HEK293T (cell line): Measurements from ENCODE around the gene TGFBR2.

Experiments
- CTCF ChIA-PET: fragments of 350-600 bp; formaldehyde crosslinking; extraction: SDS; loops from one replicate; lab custom pipeline; 2021; ENCODE audit warnings: antibody characterized with exemption, inconsistent platforms; lab: Yijun Ruan, JAX
- POLR2A ChIA-PET: fragments of 350-600 bp; formaldehyde crosslinking; extraction: SDS; loops from one replicate; lab custom pipeline; 2020; ENCODE audit warnings: antibody characterized with exemption, inconsistent platforms; lab: Yijun Ruan, JAX
- DNase-seq: peaks from one replicate; pipeline ENCODE4 v3.0.0; 2012; ENCODE audit warnings: mixed read lengths; ENCODE audit errors: extremely low spot score
- ARNT ChIP-seq: fragments of 450-650 bp; IDR thresholded peaks from 2 replicates; pipeline ENCODE4 v1.6.1; 2017; ENCODE audit warnings: mild to moderate bottlenecking
- BHLHE40 ChIP-seq: fragments of 450-650 bp; IDR thresholded peaks from 2 replicates; pipeline ENCODE4 v1.6.1; 2016; ENCODE audit warnings: mild to moderate bottlenecking, moderate library complexity, borderline replicate concordance
- CTBP1 ChIP-seq: fragments of 450-650 bp; IDR thresholded peaks from 2 replicates; pipeline ENCODE4 v1.6.1; 2016; ENCODE audit warnings: borderline replicate concordance
- ELF4 ChIP-seq: fragments of 450-650 bp; IDR thresholded peaks from 2 replicates; pipeline ENCODE4 v1.6.1; 2017; ENCODE audit warnings: antibody characterized with exemption
- FOXA1 ChIP-seq: fragments of 450-650 bp; IDR thresholded peaks from 2 replicates; pipeline ENCODE4 v1.6.1; 2016; ENCODE audit warnings: mild to moderate bottlenecking
- FOXK2 ChIP-seq: fragments of 450-650 bp; IDR thresholded peaks from 2 replicates; pipeline ENCODE4 v1.6.1; 2016; ENCODE audit warnings: mild to moderate bottlenecking
- FOXM1 ChIP-seq: fragments of 450-650 bp; IDR thresholded peaks from 2 replicates; pipeline ENCODE4 v1.6.1; 2017; ENCODE audit warnings: mild to moderate bottlenecking, borderline replicate concordance
- HDGF ChIP-seq: fragments of 450-650 bp; IDR thresholded peaks from 2 replicates; pipeline ENCODE4 v1.6.1; 2017; ENCODE audit warnings: antibody characterized with exemption, borderline replicate concordance
- L3MBTL2 ChIP-seq: fragments of 450-650 bp; conservative IDR thresholded peaks from 2 replicates; pipeline ENCODE4 v1.6.1; 2016; ENCODE audit warnings: mild to moderate bottlenecking
- LEF1 ChIP-seq: fragments of 450-650 bp; IDR thresholded peaks from 2 replicates; pipeline ENCODE4 v1.6.1; 2017; ENCODE audit warnings: mild to moderate bottlenecking, borderline replicate concordance
- NFRKB ChIP-seq: fragments of 450-650 bp; IDR thresholded peaks from 2 replicates; pipeline ENCODE4 v1.6.1; 2016; ENCODE audit warnings: mild to moderate bottlenecking, moderate library complexity
- PKNOX1 ChIP-seq: fragments of 450-650 bp; IDR thresholded peaks from 2 replicates; pipeline ENCODE4 v1.6.1; 2016
- SP1 ChIP-seq: fragments of 450-650 bp; IDR thresholded peaks from 2 replicates; pipeline ENCODE4 v1.6.1; 2017
- SUZ12 ChIP-seq: fragments of 450-650 bp; IDR thresholded peaks from 2 replicates; pipeline ENCODE4 v1.6.1; 2016; ENCODE audit warnings: mild to moderate bottlenecking
- TARDBP ChIP-seq: fragments of 450-650 bp; IDR thresholded peaks from 2 replicates; pipeline ENCODE4 v1.6.1; 2016
- ZNF384 ChIP-seq: fragments of 450-650 bp; IDR thresholded peaks from 2 replicates; pipeline ENCODE4 v1.6.1; 2016

TGFBR2 gene

GRCh38 chr3:30615615-30616346 lies 9.4 kb downstream of the TGFBR2 start:
- POLR2A ChIA-PET: interaction anchor here (1.7 kb wide), 1 partner anchor 9 kb away, joined by 5 read pairs; the partner anchor contains the start of gene TGFBR2
- no peak for DNase-seq
- CTCF ChIA-PET: no interaction called here
- TF ChIP-seq ARNT (no peak), PKNOX1 (no peak), SP1 (no peak), FOXM1 (no peak), L3MBTL2 (no peak), BHLHE40 (no peak), FOXK2 (no peak)

GRCh38 chr3:30616347-30617027 lies 10.1 kb downstream of the TGFBR2 start:
- POLR2A ChIA-PET: interaction anchor here (1.7 kb wide), 1 partner anchor 10 kb away, joined by 5 read pairs; the partner anchor contains the start of gene TGFBR2
- CTCF ChIA-PET: interaction anchor here (0.8 kb wide), 1 partner anchor 9 kb away, joined by 4 read pairs; no protein-coding TSS in a partner anchor
- no peak for TF ChIP-seq FOXA1
- TF ChIP-seq SP1: no peak
- TF ChIP-seq NFRKB: no peak
- TF ChIP-seq ZNF384: no peak
- no peak for TF ChIP-seq SUZ12
- TF ChIP-seq HDGF: no peak
- TF ChIP-seq PKNOX1: no peak
- no peak for TF ChIP-seq FOXK2
- TF ChIP-seq CTBP1: no peak
- no peak for TF ChIP-seq L3MBTL2
- TF ChIP-seq TARDBP: no peak
- TF ChIP-seq ELF4: no peak
- no peak for TF ChIP-seq FOXM1
- no peak for TF ChIP-seq ARNT
- no peak for TF ChIP-seq LEF1
- no peak for TF ChIP-seq BHLHE40
- no peak for DNase-seq

GRCh38 chr3:30617069-30617468 lies 10.7 kb downstream of the TGFBR2 start:
- no peak for TF ChIP-seq FOXM1
- no peak for TF ChIP-seq NFRKB
- no peak for TF ChIP-seq FOXK2
- no peak for TF ChIP-seq BHLHE40
- TF ChIP-seq ARNT: no peak
- no peak for TF ChIP-seq L3MBTL2
- TF ChIP-seq HDGF: no peak
- no peak for TF ChIP-seq SUZ12
- TF ChIP-seq ZNF384: no peak
- POLR2A ChIA-PET: no interaction called here
- no peak for DNase-seq
- CTCF ChIA-PET: interaction anchor here (0.8 kb wide), 1 partner anchor 10 kb away, joined by 4 read pairs; no protein-coding TSS in a partner anchor

- ChIA-PET CTCF (no interaction called here), POLR2A (no interaction called here)
- no peak for DNase-seq
- TF ChIP-seq SP1: no peak
- TF ChIP-seq ZNF384: no peak
- TF ChIP-seq PKNOX1: no peak
- TF ChIP-seq FOXM1: no peak
- no peak for TF ChIP-seq TARDBP
- no peak for TF ChIP-seq ARNT
- no peak for TF ChIP-seq ELF4
- no peak for TF ChIP-seq NFRKB
- TF ChIP-seq HDGF: no peak
- TF ChIP-seq SUZ12: no peak
- no peak for TF ChIP-seq L3MBTL2
- no peak for TF ChIP-seq LEF1
- no peak for TF ChIP-seq BHLHE40
- no peak for TF ChIP-seq FOXK2
- TF ChIP-seq FOXA1: no peak
- TF ChIP-seq CTBP1: no peak
Observed at GRCh38 chr3:30617653-30618052, 11.3 kb downstream of the TGFBR2 start.

- DNase-seq: no peak
- CTCF ChIA-PET: no interaction called here
- POLR2A ChIA-PET: no interaction called here
- TF ChIP-seq PKNOX1 (no peak), HDGF (no peak), FOXK2 (no peak), BHLHE40 (no peak), ZNF384 (no peak), LEF1 (no peak), TARDBP (no peak), SP1 (no peak), FOXM1 (no peak), FOXA1 (no peak), NFRKB (no peak), ELF4 (no peak), SUZ12 (no peak), CTBP1 (no peak), L3MBTL2 (no peak)
Observed at GRCh38 chr3:30618526-30618925, 12.1 kb downstream of the TGFBR2 start.
